Measurements from ENCODE around the gene TRIM10. TPM values are rescaled to one million over a fixed set of nuclear protein-coding genes. Genes with fewer than 3 reads are reported as not detected.
A peak's percentile ranks its signal among the peaks of the same experiment; 100 is the strongest.

Gene TRIM10
- total RNA-seq, 6 experiments from 2014 or later: 0.74 to 2.4 (median 1.4) TPM

DNA sequence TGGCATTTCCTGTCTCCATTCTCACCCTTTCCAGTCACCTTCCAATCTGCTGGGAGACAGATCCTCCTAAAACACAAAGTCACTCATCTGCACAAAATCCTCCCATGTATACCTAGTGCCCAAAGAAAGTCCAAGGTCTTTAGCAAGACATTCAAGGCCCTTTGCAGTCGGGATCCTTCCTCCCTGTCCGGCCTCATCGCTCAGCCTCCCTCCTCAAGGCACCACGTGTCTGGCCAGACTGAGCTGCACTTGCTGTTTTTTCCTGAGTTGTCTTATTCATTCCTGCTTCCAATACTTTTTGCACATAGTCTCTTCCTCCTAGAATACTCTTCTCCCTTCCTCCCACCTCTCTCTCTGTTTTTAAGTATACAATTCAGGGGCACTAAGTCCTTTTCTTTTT, 3.7 kb upstream of the TRIM10 start:
- TF ChIP-seq, protein P1, sequence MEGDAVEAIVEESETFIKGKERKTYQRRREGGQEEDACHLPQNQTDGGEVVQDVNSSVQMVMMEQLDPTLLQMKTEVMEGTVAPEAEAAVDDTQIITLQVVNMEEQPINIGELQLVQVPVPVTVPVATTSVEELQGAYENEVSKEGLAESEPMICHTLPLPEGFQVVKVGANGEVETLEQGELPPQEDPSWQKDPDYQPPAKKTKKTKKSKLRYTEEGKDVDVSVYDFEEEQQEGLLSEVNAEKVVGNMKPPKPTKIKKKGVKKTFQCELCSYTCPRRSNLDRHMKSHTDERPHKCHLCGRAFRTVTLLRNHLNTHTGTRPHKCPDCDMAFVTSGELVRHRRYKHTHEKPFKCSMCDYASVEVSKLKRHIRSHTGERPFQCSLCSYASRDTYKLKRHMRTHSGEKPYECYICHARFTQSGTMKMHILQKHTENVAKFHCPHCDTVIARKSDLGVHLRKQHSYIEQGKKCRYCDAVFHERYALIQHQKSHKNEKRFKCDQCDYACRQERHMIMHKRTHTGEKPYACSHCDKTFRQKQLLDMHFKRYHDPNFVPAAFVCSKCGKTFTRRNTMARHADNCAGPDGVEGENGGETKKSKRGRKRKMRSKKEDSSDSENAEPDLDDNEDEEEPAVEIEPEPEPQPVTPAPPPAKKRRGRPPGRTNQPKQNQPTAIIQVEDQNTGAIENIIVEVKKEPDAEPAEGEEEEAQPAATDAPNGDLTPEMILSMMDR (IDR thresholded peaks at IDR 0.05): no peak
- TF ChIP-seq POLR2A (IDR thresholded peaks at IDR 0.05): no peak
- DNase-seq (no peak), ATAC-seq (no peak)
- intact Hi-C loops (cut with DNase I): loop anchor here in 1 of 2 donors (10.0 kb wide), 1 partner anchor 60 kb away; no protein-coding TSS in a partner anchor
- WGBS (ENCODE audit: insufficient coverage, low coverage, low lambda C conversion rate, missing lambda C conversion rate): 76% methylated on average over 4 of the region's 4 CpGs
- Histone ChIP-seq H3K9me3 (no peaks in the 10 kb centered on the region), H3K4me3 (peak overlapping the region in 1 of 3 donors; percentile 40), H3K4me1 (no peaks in the 10 kb centered on the region), H3K27me3 (no peaks in the 10 kb centered on the region), H3K36me3 (no peaks in the 10 kb centered on the region), H3K27ac (no peak overlapping the region)

DNA sequence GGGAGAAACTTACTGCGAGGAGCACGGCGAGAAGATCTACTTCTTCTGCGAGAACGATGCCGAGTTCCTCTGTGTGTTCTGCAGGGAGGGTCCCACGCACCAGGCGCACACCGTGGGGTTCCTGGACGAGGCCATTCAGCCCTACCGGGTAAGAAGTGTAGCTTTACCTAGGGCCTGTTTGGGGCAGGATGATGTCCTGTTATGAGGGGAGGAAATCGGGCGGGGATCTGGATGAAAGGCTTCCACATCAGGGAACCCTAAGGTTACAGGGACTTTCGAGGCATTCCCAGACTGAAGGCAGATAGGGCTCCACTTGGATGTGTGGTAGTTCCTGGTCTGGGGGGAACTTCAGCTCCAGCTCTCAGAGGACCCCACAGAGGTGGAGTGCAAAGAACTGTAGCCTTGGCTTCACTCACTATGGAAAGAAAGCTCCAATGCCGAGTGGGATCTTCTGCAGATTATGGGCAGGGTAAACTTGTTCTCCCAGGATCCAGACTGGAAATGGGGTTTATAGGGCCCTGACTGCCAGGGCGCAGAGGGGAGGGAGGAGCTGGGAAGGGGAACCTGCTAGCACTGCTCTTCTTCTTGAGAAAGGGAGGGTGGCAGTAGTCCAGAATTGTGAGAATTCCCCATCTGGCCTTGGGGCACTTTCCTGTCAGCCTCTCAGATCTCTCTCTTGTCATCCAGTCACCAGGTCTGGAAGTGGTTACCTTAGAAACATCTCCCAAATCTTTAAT, 3.1 kb upstream of the TRIM10 start:
- Histone ChIP-seq H3K4me3 (peak overlapping the region; percentile 29 to 54 (median 40)), H3K27ac (peak overlapping the region; percentile 53 to 90 (median 72)), H3K36me3 (no peaks in the 10 kb centered on the region), H3K4me1 (no peaks in the 10 kb centered on the region), H3K27me3 (no peaks in the 10 kb centered on the region), H3K9me3 (no peaks in the 10 kb centered on the region)
- ATAC-seq (peak in 2 of 4 donors; percentile 2 to 3), DNase-seq (no peak)
- no peak for TF ChIP-seq POLR2A (IDR thresholded peaks at IDR 0.05)
- TF ChIP-seq, protein P1 (IDR thresholded peaks at IDR 0.05): no peak
- WGBS (ENCODE audit: insufficient coverage, low coverage, low lambda C conversion rate, missing lambda C conversion rate): 39% methylated on average over 2 of the region's 16 CpGs
- intact Hi-C loops (cut with DNase I): loop anchor here in 1 of 2 donors (10.0 kb wide), 1 partner anchor 59 kb away; no protein-coding TSS in a partner anchor

DNA sequence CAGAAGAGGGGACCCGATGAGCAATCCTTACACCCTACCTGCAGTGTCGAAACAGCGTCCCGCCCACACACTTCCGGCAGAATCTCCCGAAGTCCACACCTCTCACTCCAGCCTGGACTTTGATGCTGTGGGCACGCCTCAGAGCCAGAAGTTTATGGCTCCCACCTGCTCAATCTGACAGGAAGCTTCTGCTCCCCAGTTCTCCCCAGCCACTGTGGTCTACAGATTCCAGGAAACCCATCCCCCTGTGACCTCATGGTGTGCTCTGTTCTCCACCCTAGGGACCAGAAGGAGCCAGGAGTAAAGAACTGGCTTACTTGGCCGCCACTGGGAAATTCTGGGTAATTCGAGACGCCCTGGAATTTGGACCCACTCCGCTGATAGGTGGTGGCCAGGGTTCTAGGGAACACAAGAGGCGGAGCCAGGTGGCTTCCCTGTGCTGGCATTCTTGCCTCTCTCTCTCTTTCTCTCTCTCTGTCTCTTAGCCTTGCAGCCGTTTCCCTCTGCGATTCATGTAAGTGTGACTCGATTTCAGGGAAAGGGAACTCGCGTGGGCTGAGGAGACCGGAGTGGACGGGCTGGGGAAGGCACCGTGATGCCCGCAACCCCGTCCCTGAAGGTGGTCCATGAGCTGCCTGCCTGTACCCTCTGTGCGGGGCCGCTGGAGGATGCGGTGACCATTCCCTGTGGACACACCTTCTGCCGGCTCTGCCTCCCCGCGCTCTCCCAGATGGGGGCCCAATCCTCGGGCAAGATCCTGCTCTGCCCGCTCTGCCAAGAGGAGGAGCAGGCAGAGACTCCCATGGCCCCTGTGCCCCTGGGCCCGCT, 2.3 kb upstream of the TRIM10 start, which contains the start of gene TRIM15:
TSS of gene TRIM15 (plus strand) at position 457 of the 828 bp plus-strand sequence. CDS start at position 596, 139 bp downstream.
- H3K4me1 ChIP-seq: no peaks in the 10 kb centered on the region
- ATAC-seq: peak; percentile 88 to 93 (median 91)
- TF ChIP-seq, protein P1 (IDR thresholded peaks at IDR 0.05): no peak
- TF ChIP-seq POLR2A (IDR thresholded peaks at IDR 0.05): peak; percentile 75
- peak within 1 kb of the TSS; percentile 53 to 90 (median 72) for H3K27ac ChIP-seq
- peak within 1 kb of the TSS; percentile 29 to 54 (median 40) for H3K4me3 ChIP-seq
- no peaks in the 10 kb centered on the region for H3K36me3 ChIP-seq
- H3K27me3 ChIP-seq: no peaks in the 10 kb centered on the region
- DNase-seq: peak; percentile 85 to 87 (median 86)
- 35% methylated on average over 7 of the region's 31 CpGs for WGBS (ENCODE audit: insufficient coverage, low coverage, low lambda C conversion rate, missing lambda C conversion rate)
- no peaks in the 10 kb centered on the region for H3K9me3 ChIP-seq
- intact Hi-C loops (cut with DNase I): loop anchor here in 1 of 2 donors (10.0 kb wide), 1 partner anchor 59 kb away; no protein-coding TSS in a partner anchor

DNA sequence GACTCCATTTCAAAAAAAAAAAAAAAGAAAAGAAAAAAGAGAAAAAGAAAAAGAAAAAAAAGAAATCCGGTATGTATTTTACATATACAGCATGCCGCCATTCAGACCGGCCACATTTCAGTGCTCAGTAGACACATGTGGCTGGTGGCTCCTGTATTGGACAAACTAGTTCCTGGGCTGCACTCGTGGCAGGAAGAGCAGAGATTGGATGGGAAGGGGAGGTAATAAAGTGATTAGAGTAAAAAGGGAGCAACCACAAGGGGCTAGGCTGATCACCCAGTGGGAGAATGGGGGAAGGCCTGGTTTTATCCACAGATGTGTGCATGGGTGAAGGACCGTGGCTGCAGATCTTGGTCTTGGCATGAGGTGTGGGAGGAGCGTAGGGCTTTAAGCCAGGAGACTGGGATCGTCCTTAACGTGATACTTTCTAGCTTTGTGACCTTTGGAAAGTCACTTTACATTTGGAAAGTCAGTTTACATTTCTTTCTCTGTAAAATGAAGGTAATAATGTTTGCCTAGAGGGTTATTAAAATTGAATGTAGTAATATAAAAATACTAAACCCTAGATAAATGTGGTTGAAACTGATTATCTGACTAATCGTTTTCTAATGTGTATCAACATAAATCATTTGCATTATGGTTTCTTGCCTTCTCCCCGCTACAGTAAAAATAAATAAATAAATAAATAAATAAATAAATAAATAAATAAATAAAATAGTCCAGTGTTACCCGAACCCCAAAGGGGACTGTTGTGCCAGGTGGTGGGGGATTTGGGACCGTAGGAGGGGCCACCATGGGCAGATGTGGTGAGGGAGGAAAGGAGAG, 1.5 kb upstream of the TRIM10 start:
- H3K27ac ChIP-seq: peak overlapping the region; percentile 53 to 90 (median 72)
- intact Hi-C loops (cut with DNase I): loop anchor here in 1 of 2 donors (10.0 kb wide), 1 partner anchor 58 kb away; no protein-coding TSS in a partner anchor
- WGBS (ENCODE audit: insufficient coverage, low coverage, low lambda C conversion rate, missing lambda C conversion rate): 51% methylated on average over 12 of the region's 12 CpGs

More for the DNA sequence above, 1.5 kb upstream of the TRIM10 start:
- TF ChIP-seq POLR2A (IDR thresholded peaks at IDR 0.05): no peak
- TF ChIP-seq, protein P1 (IDR thresholded peaks at IDR 0.05): no peak
- Histone ChIP-seq H3K4me3 (peak overlapping the region; percentile 29 to 54 (median 40)), H3K9me3 (no peaks in the 10 kb centered on the region), H3K27me3 (no peaks in the 10 kb centered on the region), H3K4me1 (no peaks in the 10 kb centered on the region), H3K36me3 (no peaks in the 10 kb centered on the region)
- ATAC-seq: peak in 1 of 4 donors; percentile 7
- no peak for DNase-seq

All from right lobe of liver (tissue), 6 donors.